Lower lobe of right lung (tissue), 2 donors: ENCODE measurements around the gene TTLL11. TPM values are rescaled to one million over a fixed set of nuclear protein-coding genes. Genes with fewer than 3 reads are reported as not detected.
A peak's percentile ranks its signal among the peaks of the same experiment; 100 is the strongest.

Experiments used
- ATAC-seq, 2 donors: fragments of 200-7000 bp; cut with Tn5 transposase; one replicate each; pipeline ENCODE4 v1.9.1; 2020 to 2022; ENCODE audit warnings: mild to moderate bottlenecking in 2 of 2, moderate library complexity in 2 of 2
- DNase-seq: peaks from one replicate; pipeline ENCODE4 v3.0.0-alpha.2; 2020
- H3K27ac ChIP-seq: fragments of 200-600 bp; one replicate; pipeline ENCODE4 v1.8.0; 2022
- H3K27me3 ChIP-seq: fragments of 200-600 bp; one replicate; pipeline ENCODE4 v1.8.0; 2022; ENCODE audit warnings: low read depth
- H3K36me3 ChIP-seq: fragments of 200-600 bp; one replicate; pipeline ENCODE4 v1.8.0; 2022; ENCODE audit warnings: mild to moderate bottlenecking
- H3K4me1 ChIP-seq: fragments of 200-600 bp; one replicate; pipeline ENCODE4 v1.8.0; 2022
- H3K4me3 ChIP-seq: fragments of 200-600 bp; one replicate; pipeline ENCODE4 v1.8.0; 2022; ENCODE audit warnings: mild to moderate bottlenecking
- H3K9me3 ChIP-seq: fragments of 200-600 bp; one replicate; pipeline ENCODE4 v1.8.0; 2022
- intact Hi-C: fragments of 100-400 bp; cut with DNase I; formaldehyde crosslinking; loops from one replicate; pipeline ENCODE4 v1.11.0; 2022
- total RNA-seq: library from RNA; stranded (reverse); fragmentation: NEBNext Ultra II Directional; extraction: Animal tissue kit (Norgen Biotek cat#: 25700); gene quantifications from one replicate; pipeline ENCODE4 v1.2.1, GENCODE V29; 2021
- TF ChIP-seq, protein P1 (sequence below): fragments of 200-600 bp; IDR thresholded peaks from one replicate; pipeline ENCODE4 v1.8.0; 2022; ENCODE audit warnings: antibody characterized with exemption, mild to moderate bottlenecking
- donor health status: DM: no; HTN: yes; CAD: no; lungs with severe emphysema.

Gene TTLL11
- total RNA-seq, 1 donor from 2014 or later, result 11.7 TPM

DNA sequence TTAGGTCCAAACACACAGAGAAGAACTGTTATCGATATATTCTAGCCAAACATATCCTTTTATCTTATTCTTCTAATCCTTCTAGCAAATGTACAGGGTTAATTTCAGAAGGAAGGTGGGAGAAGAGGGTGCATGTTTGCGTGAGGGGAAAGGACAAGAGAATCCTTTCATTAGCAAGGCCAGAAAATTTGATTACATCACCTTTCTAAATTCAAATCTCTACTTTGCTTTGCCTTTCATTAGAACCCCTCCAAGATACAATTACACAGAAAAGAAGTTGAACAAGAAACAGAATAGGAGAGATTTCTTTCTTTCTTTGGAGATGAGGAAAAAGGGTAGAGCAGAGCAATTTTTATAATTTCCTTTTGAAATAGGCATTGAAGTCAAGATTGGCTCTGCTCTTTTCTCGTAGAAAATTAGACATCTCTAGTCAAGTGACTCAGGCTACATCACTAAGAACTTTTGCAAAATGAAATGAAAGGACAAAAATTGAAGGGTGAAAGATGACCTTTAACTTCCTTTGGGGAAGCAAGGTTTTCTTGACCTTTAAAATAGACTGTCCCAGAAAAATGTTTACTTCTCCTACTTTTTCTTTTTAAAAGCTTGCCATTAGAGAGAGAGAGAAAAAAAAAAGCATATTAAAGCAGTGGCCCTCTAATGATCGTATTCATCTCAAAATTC lies 81.2 kb downstream of the TTLL11 start:
- no peak overlapping the region for H3K4me3 ChIP-seq
- DNase-seq (no peak), ATAC-seq (no peak)
- no peaks in the 10 kb centered on the region for H3K9me3 ChIP-seq
- TF ChIP-seq, protein P1, sequence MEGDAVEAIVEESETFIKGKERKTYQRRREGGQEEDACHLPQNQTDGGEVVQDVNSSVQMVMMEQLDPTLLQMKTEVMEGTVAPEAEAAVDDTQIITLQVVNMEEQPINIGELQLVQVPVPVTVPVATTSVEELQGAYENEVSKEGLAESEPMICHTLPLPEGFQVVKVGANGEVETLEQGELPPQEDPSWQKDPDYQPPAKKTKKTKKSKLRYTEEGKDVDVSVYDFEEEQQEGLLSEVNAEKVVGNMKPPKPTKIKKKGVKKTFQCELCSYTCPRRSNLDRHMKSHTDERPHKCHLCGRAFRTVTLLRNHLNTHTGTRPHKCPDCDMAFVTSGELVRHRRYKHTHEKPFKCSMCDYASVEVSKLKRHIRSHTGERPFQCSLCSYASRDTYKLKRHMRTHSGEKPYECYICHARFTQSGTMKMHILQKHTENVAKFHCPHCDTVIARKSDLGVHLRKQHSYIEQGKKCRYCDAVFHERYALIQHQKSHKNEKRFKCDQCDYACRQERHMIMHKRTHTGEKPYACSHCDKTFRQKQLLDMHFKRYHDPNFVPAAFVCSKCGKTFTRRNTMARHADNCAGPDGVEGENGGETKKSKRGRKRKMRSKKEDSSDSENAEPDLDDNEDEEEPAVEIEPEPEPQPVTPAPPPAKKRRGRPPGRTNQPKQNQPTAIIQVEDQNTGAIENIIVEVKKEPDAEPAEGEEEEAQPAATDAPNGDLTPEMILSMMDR, result no peak
- intact Hi-C loops, result no loop called here
- no peaks in the 10 kb centered on the region for H3K27me3 ChIP-seq
- H3K4me1 ChIP-seq, result no peaks in the 10 kb centered on the region
- H3K36me3 ChIP-seq, result no peaks in the 10 kb centered on the region
- no peak overlapping the region for H3K27ac ChIP-seq

DNA sequence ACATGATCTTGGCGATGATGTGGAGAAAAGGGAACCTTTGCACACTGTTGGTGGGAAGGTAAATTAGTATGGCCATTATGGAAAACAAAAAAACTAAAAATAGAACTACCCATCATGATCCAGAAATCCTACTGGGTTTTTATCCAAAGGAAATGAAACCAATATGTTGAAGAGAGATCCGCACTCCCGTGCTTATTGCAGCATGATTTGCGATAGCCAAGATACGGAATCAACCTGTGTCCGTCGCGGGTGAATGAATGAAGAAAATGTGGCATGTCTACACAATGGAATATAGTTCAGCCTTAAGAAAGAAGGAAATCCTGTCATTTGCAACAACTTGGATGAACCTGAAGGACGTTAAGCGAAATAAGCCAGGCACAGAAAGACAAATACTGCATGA lies 84.5 kb downstream of the TTLL11 start:
- H3K4me3 ChIP-seq, result no peak overlapping the region
- ATAC-seq (no peak), DNase-seq (no peak)
- H3K27me3 ChIP-seq, result no peaks in the 10 kb centered on the region
- no peaks in the 10 kb centered on the region for H3K9me3 ChIP-seq
- intact Hi-C loops, result no loop called here
- no peak overlapping the region for H3K27ac ChIP-seq
- no peaks in the 10 kb centered on the region for H3K4me1 ChIP-seq
- TF ChIP-seq, protein P1, result no peak
- H3K36me3 ChIP-seq, result no peaks in the 10 kb centered on the region

DNA sequence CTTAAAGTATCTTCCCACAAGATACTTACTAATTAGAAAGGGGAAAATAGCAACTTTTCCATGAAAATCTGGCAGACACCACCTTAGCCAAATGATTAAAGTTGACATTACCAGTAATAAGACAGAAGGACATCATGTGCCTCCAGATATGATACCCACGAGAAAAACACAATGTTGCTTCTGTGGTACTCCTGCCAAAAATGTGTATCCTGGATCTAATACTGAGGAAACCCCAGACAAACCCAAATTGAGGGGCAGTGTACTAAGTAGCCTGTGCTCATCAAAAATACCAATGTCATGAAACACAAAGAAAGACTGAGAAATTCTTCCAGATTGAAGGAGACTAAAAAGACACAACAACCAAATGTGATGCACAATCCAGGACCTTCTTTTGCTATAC lies 85.3 kb downstream of the TTLL11 start:
- ATAC-seq, result no peak
- TF ChIP-seq, protein P1, result no peak
- H3K36me3 ChIP-seq, result no peaks in the 10 kb centered on the region
- DNase-seq, result no peak
- H3K4me3 ChIP-seq, result no peak overlapping the region
- H3K9me3 ChIP-seq, result no peaks in the 10 kb centered on the region
- intact Hi-C loops, result no loop called here
- H3K27ac ChIP-seq, result no peak overlapping the region
- H3K27me3 ChIP-seq, result no peaks in the 10 kb centered on the region
- H3K4me1 ChIP-seq, result no peaks in the 10 kb centered on the region

DNA sequence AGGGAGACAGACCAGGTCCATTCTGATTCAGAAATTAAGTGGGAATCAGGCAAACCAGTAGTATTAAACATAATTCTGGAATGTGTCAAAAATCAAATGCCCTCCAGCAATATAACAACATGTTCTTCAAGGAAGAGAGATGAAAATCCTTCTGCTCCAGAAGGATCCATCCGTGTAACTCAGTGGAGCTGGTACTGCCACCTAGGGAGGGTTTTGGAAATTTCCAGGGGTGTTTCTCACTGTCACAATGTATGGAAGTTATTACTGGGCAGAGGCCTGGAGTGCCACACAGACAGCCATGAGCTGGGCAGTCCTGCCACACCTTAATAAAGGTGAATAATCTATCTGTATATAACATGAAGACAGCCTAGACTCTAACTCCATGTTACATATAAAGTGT lies 87.5 kb downstream of the TTLL11 start:
- Histone ChIP-seq H3K4me1 (no peaks in the 10 kb centered on the region), H3K9me3 (no peaks in the 10 kb centered on the region), H3K36me3 (no peaks in the 10 kb centered on the region), H3K27ac (no peak overlapping the region), H3K27me3 (no peaks in the 10 kb centered on the region), H3K4me3 (no peak overlapping the region)
- DNase-seq (no peak), ATAC-seq (peak in 1 of 2 donors; percentile 31)
- intact Hi-C loops, result no loop called here
- TF ChIP-seq, protein P1, result no peak

DNA sequence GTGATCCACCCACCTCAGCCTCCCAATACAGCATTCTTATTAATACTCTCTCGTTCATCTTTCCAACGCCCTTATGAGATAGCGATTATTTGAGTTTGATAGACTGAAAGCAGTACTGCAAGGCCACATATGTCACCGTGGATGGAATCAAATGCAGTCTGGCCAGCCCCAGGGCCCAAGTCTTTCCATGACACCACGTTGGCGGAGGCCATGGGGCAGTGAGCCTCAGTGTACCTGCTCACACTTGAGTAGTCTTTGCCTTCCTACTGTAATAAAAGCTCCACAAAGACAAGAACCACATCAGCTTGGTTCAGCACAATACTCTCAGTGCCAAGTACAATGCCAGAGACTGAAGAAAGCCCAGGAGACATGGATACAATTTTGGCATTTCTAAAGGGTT lies 88.5 kb downstream of the TTLL11 start:
- H3K27me3 ChIP-seq, result no peaks in the 10 kb centered on the region
- no peak overlapping the region for H3K4me3 ChIP-seq
- intact Hi-C loops, result no loop called here
- DNase-seq, result no peak
- TF ChIP-seq, protein P1, result no peak
- no peak overlapping the region for H3K27ac ChIP-seq
- H3K36me3 ChIP-seq, result no peaks in the 10 kb centered on the region
- H3K4me1 ChIP-seq, result no peaks in the 10 kb centered on the region
- ATAC-seq, result no peak
- H3K9me3 ChIP-seq, result no peaks in the 10 kb centered on the region
